Hepatocyte (in vitro differentiated cells): ENCODE results near the gene UGT1A10. TPM values are rescaled to one million over a fixed set of nuclear protein-coding genes. Genes with fewer than 3 reads are reported as not detected.
"Not testable (repeated sequence)": the region's sequence is repeated elsewhere in the genome, so short reads cannot be mapped to it uniquely, and the experiment has no call there.

Experiments used
- DNase-seq: peaks from one replicate; pipeline ENCODE4 v3.0.0-alpha.2; 2016; ENCODE audit warnings: low spot score
- H2AFZ ChIP-seq: fragments of 200-600 bp; sonication (generic); 2 replicates; pipeline ENCODE4 v1.6.0; 2016; ENCODE audit warnings: antibody characterized with exemption, mild to moderate bottlenecking
- H3K27ac ChIP-seq: fragments of 200-600 bp; sonication (generic); 2 replicates; pipeline ENCODE4 v1.5.1; 2016; ENCODE audit warnings: mild to moderate bottlenecking
- H3K27me3 ChIP-seq: fragments of 200-600 bp; sonication (generic); 2 replicates; pipeline ENCODE4 v1.6.1; 2016
- H3K36me3 ChIP-seq: fragments of 200-600 bp; sonication (generic); replicated peaks from 2 replicates; pipeline ENCODE4 v1.5.1; 2016; ENCODE audit warnings: low read depth; ENCODE audit not compliant: insufficient read depth
- H3K4me1 ChIP-seq: fragments of 200-600 bp; sonication (generic); 2 replicates; pipeline ENCODE4 v1.5.1; 2016; ENCODE audit warnings: mild to moderate bottlenecking, moderate library complexity; ENCODE audit not compliant: insufficient read depth
- H3K4me2 ChIP-seq: fragments of 200-600 bp; sonication (generic); 2 replicates; pipeline ENCODE4 v1.6.0; 2016
- H3K4me3 ChIP-seq: fragments of 200-600 bp; sonication (generic); 2 replicates; pipeline ENCODE4 v1.5.1; 2016; ENCODE audit warnings: mild to moderate bottlenecking
- H3K79me2 ChIP-seq: fragments of 200-600 bp; sonication (generic); 2 replicates; pipeline ENCODE4 v1.6.0; 2017; ENCODE audit warnings: mild to moderate bottlenecking
- H3K9me2 ChIP-seq: fragments of 200-600 bp; sonication (generic); replicated peaks from 2 replicates; pipeline ENCODE4 v1.6.0; 2017; ENCODE audit warnings: mild to moderate bottlenecking; ENCODE audit not compliant: insufficient read depth
- H3K9me3 ChIP-seq: fragments of 200-600 bp; sonication (generic); 2 replicates; pipeline ENCODE4 v1.5.1; 2016; ENCODE audit warnings: low read depth, mild to moderate bottlenecking
- H4K20me1 ChIP-seq: fragments of 200-600 bp; sonication (generic); 2 replicates; pipeline ENCODE4 v1.6.0; 2016; ENCODE audit warnings: mild to moderate bottlenecking; ENCODE audit not compliant: insufficient read depth, poor library complexity, severe bottlenecking
- EZH2 ChIP-seq: fragments of 200-600 bp; sonication (generic); IDR thresholded peaks from 2 replicates; pipeline ENCODE4 v1.6.1; 2016; ENCODE audit warnings: antibody characterized with exemption, mild to moderate bottlenecking, borderline replicate concordance
- EZH2phosphoT487 ChIP-seq: fragments of 200-600 bp; sonication (generic); IDR thresholded peaks from one replicate; pipeline ENCODE4 v1.6.1; 2018; ENCODE audit warnings: antibody characterized with exemption, mild to moderate bottlenecking, low read depth, moderate library complexity; ENCODE audit not compliant: unreplicated experiment, severe bottlenecking
- WGBS: methylation state at CpG from one replicate; pipeline ENCODE4 v1.1.6; 2016; ENCODE audit warnings: low lambda C conversion rate; ENCODE audit errors: missing lambda C conversion rate; 5-methylcytosine and 5-hydroxymethylcytosine counted together
- polyA plus RNA-seq: library from polyadenylated mRNA; unstranded; fragments of >200 nt; fragmentation: Nextera tagmentation; extraction: Ambion mirVana; gene quantifications from 2 replicates; pipeline ENCODE4 v1.2.1, GENCODE V29; 2016
- total RNA-seq: library from RNA; depleted of rRNA; stranded (reverse); fragments of >200 nt; gene quantifications from 2 replicates; pipeline ENCODE4 v1.2.3, GENCODE V29; 2014
- TF ChIP-seq, protein P1 (sequence below): fragments of 200-600 bp; sonication (generic); IDR thresholded peaks from 2 replicates; pipeline ENCODE4 v1.5.1; 2016; ENCODE audit warnings: antibody characterized with exemption, mild to moderate bottlenecking; ENCODE audit not compliant: poor library complexity

The UGT1A10 gene
- not detected in 2 replicates for total RNA-seq
- not detected in 2 replicates for polyA plus RNA-seq

- H3K4me3 ChIP-seq, H3K4me1 ChIP-seq, H4K20me1 ChIP-seq, H3K9me3 ChIP-seq, H3K27me3 ChIP-seq, H3K4me2 ChIP-seq, H3K9me2 ChIP-seq, H3K36me3 ChIP-seq, DNase-seq, H2AFZ ChIP-seq, H3K27ac ChIP-seq, H3K79me2 ChIP-seq: not testable (repeated sequence)
- WGBS: 91% methylated on average over 10 of the region's 10 CpGs
These were observed at the start of gene UGT1A10 for GRCh38 chr2:233636306-233636705. Gene UGT1A10 (plus strand): TSS chr2:233636448. CDS start chr2:233636523, 75 bp downstream.

DNA sequence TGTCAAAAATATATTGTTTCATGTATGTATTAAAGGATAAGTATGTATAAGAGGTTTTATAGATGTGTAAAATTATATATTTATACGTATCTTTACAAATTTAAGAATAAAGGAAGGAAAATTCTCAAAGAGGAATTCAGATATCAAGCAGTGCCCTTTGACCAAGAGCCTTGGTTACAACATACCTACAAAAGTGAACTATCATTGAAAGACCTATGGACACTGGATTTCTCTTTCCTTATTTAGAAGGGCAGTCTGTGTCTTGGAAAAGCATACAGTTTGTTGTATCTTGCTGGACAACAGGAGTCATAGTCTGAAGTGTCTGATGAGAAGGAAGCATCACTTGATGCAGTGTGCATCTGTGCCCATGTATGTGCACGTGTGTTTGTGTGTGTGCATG is 47.8 kb upstream of the UGT1A10 start:
- Histone ChIP-seq H3K4me3 (no peak overlapping the region), H4K20me1 (no peaks in the 10 kb centered on the region), H3K4me2 (no peak overlapping the region), H3K79me2 (no peaks in the 10 kb centered on the region), H3K27ac (no peak overlapping the region), H2AFZ (no peak overlapping the region), H3K9me2 (no peaks in the 10 kb centered on the region), H3K9me3 (no peaks in the 10 kb centered on the region), H3K4me1 (no peaks in the 10 kb centered on the region), H3K27me3 (no peaks in the 10 kb centered on the region), H3K36me3 (no peaks in the 10 kb centered on the region)
- no peak for DNase-seq
- WGBS: 90% methylated on average over 2 of the region's 2 CpGs
- TF ChIP-seq EZH2phosphoT487 (no peak), EZH2 (no peak)
- TF ChIP-seq, protein P1, sequence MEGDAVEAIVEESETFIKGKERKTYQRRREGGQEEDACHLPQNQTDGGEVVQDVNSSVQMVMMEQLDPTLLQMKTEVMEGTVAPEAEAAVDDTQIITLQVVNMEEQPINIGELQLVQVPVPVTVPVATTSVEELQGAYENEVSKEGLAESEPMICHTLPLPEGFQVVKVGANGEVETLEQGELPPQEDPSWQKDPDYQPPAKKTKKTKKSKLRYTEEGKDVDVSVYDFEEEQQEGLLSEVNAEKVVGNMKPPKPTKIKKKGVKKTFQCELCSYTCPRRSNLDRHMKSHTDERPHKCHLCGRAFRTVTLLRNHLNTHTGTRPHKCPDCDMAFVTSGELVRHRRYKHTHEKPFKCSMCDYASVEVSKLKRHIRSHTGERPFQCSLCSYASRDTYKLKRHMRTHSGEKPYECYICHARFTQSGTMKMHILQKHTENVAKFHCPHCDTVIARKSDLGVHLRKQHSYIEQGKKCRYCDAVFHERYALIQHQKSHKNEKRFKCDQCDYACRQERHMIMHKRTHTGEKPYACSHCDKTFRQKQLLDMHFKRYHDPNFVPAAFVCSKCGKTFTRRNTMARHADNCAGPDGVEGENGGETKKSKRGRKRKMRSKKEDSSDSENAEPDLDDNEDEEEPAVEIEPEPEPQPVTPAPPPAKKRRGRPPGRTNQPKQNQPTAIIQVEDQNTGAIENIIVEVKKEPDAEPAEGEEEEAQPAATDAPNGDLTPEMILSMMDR: no peak

DNA sequence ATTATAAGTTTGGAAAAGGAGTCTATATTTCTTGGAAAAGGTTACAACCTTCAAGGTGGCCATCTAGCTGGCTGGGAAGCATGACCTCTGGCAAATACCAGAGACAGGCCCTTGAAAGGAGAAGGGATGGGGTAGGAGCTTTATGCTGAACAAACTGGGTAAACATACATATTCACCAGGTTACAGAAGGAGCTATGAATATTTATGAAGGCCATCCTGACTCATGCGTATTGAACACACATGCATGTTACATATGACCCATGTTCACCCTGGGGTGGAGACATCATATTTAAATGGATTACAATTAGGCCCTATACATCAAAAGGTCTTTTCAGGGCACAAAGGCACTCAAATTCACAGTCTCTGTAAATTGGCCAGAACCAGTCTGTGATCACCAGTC is 43.5 kb upstream of the UGT1A10 start:
- 100% methylated on average over 1 of the region's 1 CpG for WGBS
- H3K27me3 ChIP-seq: not testable (repeated sequence)

GRCh38 chr2:233593201-233593600 is 43.0 kb upstream of the UGT1A10 start:
- H4K20me1 ChIP-seq: no peaks in the 10 kb centered on the region
- H2AFZ ChIP-seq: no peak overlapping the region
- H3K27ac ChIP-seq: no peak overlapping the region
- TF ChIP-seq EZH2 (no peak), EZH2phosphoT487 (no peak)
- TF ChIP-seq, protein P1: no peak
- no peak for DNase-seq
- no peaks in the 10 kb centered on the region for H3K9me2 ChIP-seq
- H3K9me3 ChIP-seq: no peaks in the 10 kb centered on the region
- WGBS: 84% methylated on average over 8 of the region's 8 CpGs
- H3K27me3 ChIP-seq: no peaks in the 10 kb centered on the region
- H3K79me2 ChIP-seq: no peaks in the 10 kb centered on the region
- no peak overlapping the region for H3K4me2 ChIP-seq
- H3K36me3 ChIP-seq: no peaks in the 10 kb centered on the region
- no peak overlapping the region for H3K4me3 ChIP-seq
- no peaks in the 10 kb centered on the region for H3K4me1 ChIP-seq

More for the DNA sequence above, 43.5 kb upstream of the UGT1A10 start:
- H3K4me1 ChIP-seq, H4K20me1 ChIP-seq, DNase-seq, H3K79me2 ChIP-seq, H3K4me2 ChIP-seq, H3K4me3 ChIP-seq, H3K9me3 ChIP-seq, H2AFZ ChIP-seq, H3K36me3 ChIP-seq, H3K9me2 ChIP-seq, H3K27ac ChIP-seq: not testable (repeated sequence)
